Cerebellar cortex (tissue), 1 donor: ENCODE data around the gene PRPF4.
"Not testable (repeated sequence)": the region's sequence is repeated elsewhere in the genome, so short reads cannot be mapped to it uniquely, and the experiment has no call there.

Experiments used
- DNase-seq: peaks from one replicate; pipeline ENCODE4 v3.0.0-alpha.2; 2015; ENCODE audit warnings: low spot score

The PRPF4 gene

GRCh38 chr9:113267911-113268566 lies 7.4 kb upstream of the PRPF4 start:
- no peak for DNase-seq

- DNase-seq: no peak
Observed at GRCh38 chr9:113269355-113269754, 6.1 kb upstream of the PRPF4 start.

- DNase-seq: no peak
Observed at GRCh38 chr9:113269871-113270270, 5.6 kb upstream of the PRPF4 start.

- peak; percentile 75 for DNase-seq
Observed at GRCh38 chr9:113274474-113275156, 843 bp upstream of the PRPF4 start.

- no peak for DNase-seq
Observed at GRCh38 chr9:113278840-113279239, 3.4 kb downstream of the PRPF4 start.

- no peak for DNase-seq
Observed at GRCh38 chr9:113281356-113281755, 5.9 kb downstream of the PRPF4 start.

GRCh38 chr9:113289091-113289490 lies 13.6 kb downstream of the PRPF4 start:
- DNase-seq: no peak

GRCh38 chr9:113290052-113290607 lies 14.7 kb downstream of the PRPF4 start:
- DNase-seq: no peak

- DNase-seq: no peak
Observed at GRCh38 chr9:113293285-113293878, 17.9 kb downstream of the PRPF4 start.

- not testable (repeated sequence) for DNase-seq
Observed at GRCh38 chr9:113296247-113296646, 20.8 kb downstream of the PRPF4 start.

- no peak for DNase-seq
Observed at GRCh38 chr9:113296796-113297558, 21.5 kb downstream of the PRPF4 start.

- no peak for DNase-seq
Observed at GRCh38 chr9:113298311-113298710, 22.9 kb downstream of the PRPF4 start.

GRCh38 chr9:113298924-113299770 lies 23.7 kb downstream of the PRPF4 start:
- no peak for DNase-seq

GRCh38 chr9:113299800-113300292 lies 24.4 kb downstream of the PRPF4 start:
- DNase-seq: no peak

- DNase-seq: no peak
Observed at GRCh38 chr9:113301548-113301947, 26.1 kb downstream of the PRPF4 start.

- DNase-seq: no peak
Observed at GRCh38 chr9:113302792-113303418, 27.4 kb downstream of the PRPF4 start, which contains the start of gene RNF183. Gene RNF183, minus strand, starts transcription at chr9:113303376. Its CDS starts 5,192 bp downstream, at chr9:113298184.

- DNase-seq: no peak
Observed at GRCh38 chr9:113306566-113306965, 31.1 kb downstream of the PRPF4 start.

GRCh38 chr9:113307396-113307975 lies 32.0 kb downstream of the PRPF4 start:
- DNase-seq: no peak

- peak; percentile 33 for DNase-seq
Observed at GRCh38 chr9:113309204-113309813, 33.9 kb downstream of the PRPF4 start.

- DNase-seq: no peak
Observed at GRCh38 chr9:113310538-113310937, 35.1 kb downstream of the PRPF4 start.
